Measurements from ENCODE around the gene ZNRD2.

Gene ZNRD2

DNA sequence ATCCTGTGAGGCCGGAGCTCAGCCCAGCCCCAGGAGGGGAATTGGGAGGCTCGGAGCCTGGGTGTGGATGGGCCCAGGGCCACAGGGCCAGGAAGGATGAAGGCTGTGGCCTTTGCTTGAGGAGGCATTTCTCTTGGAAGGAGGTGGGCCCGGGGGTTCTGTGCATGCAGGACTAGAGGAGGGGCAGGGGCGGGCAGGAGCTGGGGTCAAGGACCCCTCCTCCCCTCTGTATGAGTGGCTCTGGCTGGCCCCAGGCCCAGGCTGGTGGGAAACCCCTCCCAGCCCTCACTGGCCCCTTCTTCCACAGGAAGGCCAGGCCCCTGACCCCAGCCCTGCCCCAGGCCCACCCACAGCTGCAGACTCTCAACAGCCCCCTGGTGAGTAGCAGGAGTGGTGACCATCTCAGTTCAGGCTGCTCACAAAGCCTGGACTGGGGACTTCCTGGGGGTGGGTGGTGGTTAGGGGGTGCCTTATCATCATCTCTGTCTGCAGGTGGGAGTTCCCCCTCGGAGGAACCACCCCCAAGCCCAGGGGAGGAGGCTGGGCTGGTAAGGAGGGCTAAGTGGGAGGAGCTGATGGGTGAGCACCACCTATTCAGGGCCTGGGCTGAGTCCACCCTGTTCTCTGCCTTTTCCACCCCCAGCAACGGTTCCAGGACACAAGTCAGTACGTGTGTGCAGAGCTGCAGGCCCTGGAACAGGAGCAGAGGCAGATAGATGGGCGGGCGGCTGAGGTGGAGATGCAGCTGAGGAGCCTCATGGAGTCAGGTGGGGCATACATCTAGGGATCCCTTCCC, 19.4 kb downstream of the ZNRD2 start:
- no peak for TF ChIP-seq SIN3A (IDR thresholded peaks at IDR 0.05; ENCODE audit: borderline replicate concordance, insufficient read depth, low read length)
- no peak for TF ChIP-seq POLR2AphosphoS5 (IDR thresholded peaks at IDR 0.05; ENCODE audit: low read depth, low read length)
- TF ChIP-seq TAF1 (IDR thresholded peaks at IDR 0.05; ENCODE audit: borderline replicate concordance, insufficient read depth, low read length): no peak
- no peak for TF ChIP-seq REST (IDR thresholded peaks at IDR 0.05; ENCODE audit: insufficient read depth in 1 of 2, low read depth in 2 of 2, low read length in 2 of 2)
- TF ChIP-seq FOXP2 (optimal IDR thresholded peaks at IDR 0.05; ENCODE audit: borderline replicate concordance, extremely low read depth, extremely low read length, insufficient read depth): no peak

GRCh38 chr11:65590240-65590738, 20.0 kb downstream of the ZNRD2 start:
- TF ChIP-seq POLR2AphosphoS5 (IDR thresholded peaks at IDR 0.05; ENCODE audit: low read depth, low read length): no peak
- TF ChIP-seq REST (IDR thresholded peaks at IDR 0.05; ENCODE audit: insufficient read depth in 1 of 2, low read depth in 2 of 2, low read length in 2 of 2): no peak
- no peak for TF ChIP-seq TAF1 (IDR thresholded peaks at IDR 0.05; ENCODE audit: borderline replicate concordance, insufficient read depth, low read length)
- no peak for TF ChIP-seq SIN3A (IDR thresholded peaks at IDR 0.05; ENCODE audit: borderline replicate concordance, insufficient read depth, low read length)
- no peak for TF ChIP-seq FOXP2 (optimal IDR thresholded peaks at IDR 0.05; ENCODE audit: borderline replicate concordance, extremely low read depth, extremely low read length, insufficient read depth)

- no peak for TF ChIP-seq SIN3A (IDR thresholded peaks at IDR 0.05; ENCODE audit: borderline replicate concordance, insufficient read depth, low read length)
- no peak for TF ChIP-seq REST (IDR thresholded peaks at IDR 0.05; ENCODE audit: insufficient read depth in 1 of 2, low read depth in 2 of 2, low read length in 2 of 2)
- TF ChIP-seq FOXP2 (optimal IDR thresholded peaks at IDR 0.05; ENCODE audit: borderline replicate concordance, extremely low read depth, extremely low read length, insufficient read depth): no peak
- TF ChIP-seq TAF1 (IDR thresholded peaks at IDR 0.05; ENCODE audit: borderline replicate concordance, insufficient read depth, low read length): no peak
- TF ChIP-seq POLR2AphosphoS5 (IDR thresholded peaks at IDR 0.05; ENCODE audit: low read depth, low read length): no peak
Observed at GRCh38 chr11:65591939-65592857, 21.9 kb downstream of the ZNRD2 start.

DNA sequence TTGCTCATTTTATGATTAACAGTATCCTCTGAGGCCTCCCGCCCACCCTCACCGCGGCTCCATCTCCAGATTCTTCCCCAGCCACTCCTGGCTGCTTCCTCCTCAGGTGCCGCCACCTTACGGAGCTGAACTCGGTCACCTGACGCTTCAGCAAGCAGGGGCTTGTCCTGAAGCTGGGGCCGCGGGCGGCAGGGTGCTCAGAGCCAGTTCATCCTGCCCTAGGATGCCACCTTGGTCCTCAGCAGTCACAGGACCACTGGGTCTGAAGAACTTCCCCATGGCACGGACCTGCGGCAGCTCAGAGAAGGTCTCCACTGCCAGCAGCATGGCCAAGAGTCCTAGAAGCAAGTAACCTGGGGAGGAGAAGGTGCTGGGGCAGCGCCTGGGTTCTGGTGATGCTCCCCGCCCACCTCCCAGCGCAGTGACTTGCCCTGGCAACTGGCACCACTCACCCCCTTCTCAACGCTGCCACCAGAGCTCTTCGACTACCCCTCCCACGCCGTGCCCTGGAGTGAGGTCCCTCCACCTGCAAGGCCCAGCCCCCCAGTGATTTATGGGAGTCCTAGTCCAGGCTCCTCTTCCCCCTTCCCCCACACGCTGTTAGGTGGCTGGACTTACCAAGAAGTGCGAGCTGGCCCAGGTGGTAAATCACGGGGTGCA, 22.7 kb downstream of the ZNRD2 start:
- TF ChIP-seq REST (IDR thresholded peaks at IDR 0.05; ENCODE audit: insufficient read depth in 1 of 2, low read depth in 2 of 2, low read length in 2 of 2) (no peak), SIN3A (IDR thresholded peaks at IDR 0.05; ENCODE audit: borderline replicate concordance, insufficient read depth, low read length) (no peak), FOXP2 (optimal IDR thresholded peaks at IDR 0.05; ENCODE audit: borderline replicate concordance, extremely low read depth, extremely low read length, insufficient read depth) (no peak), POLR2AphosphoS5 (IDR thresholded peaks at IDR 0.05; ENCODE audit: low read depth, low read length) (no peak), TAF1 (IDR thresholded peaks at IDR 0.05; ENCODE audit: borderline replicate concordance, insufficient read depth, low read length) (no peak)
